A549 treated with AZD9567 at 1 μM for 4 hours (cell line): ENCODE measurements around the gene TNS2. TPM values are rescaled to one million over a fixed set of nuclear protein-coding genes. Genes with fewer than 3 reads are reported as not detected.

Experiments
- total RNA-seq: library from RNA; stranded (reverse); fragments of 200-300 nt; extraction: Qiagen RNA extraction; gene quantifications from 5 replicates; pipeline ENCODE4 v1.2.3, GENCODE V29; 2022; ENCODE audit not compliant: insufficient read depth

Gene TNS2
- total RNA-seq = 18.5 to 49.7 TPM (median 42.3 TPM) in 5 replicates

GRCh38 chr12:53049571-53050318 is at the start of gene TNS2:
Gene TNS2, plus strand, starts transcription at chr12:53050065. Its CDS starts 121 bp downstream, at chr12:53050186.

GRCh38 chr12:53005986-53006809 is 43.7 kb upstream of the TNS2 start, which contains the start of gene EIF4B:
Gene EIF4B, plus strand, starts transcription at chr12:53006456. Its CDS starts 28 bp downstream, at chr12:53006484.

GRCh38 chr12:53079226-53080117 is 29.6 kb downstream of the TNS2 start, which contains the start of gene SPRYD3:
Gene SPRYD3, minus strand, starts transcription at chr12:53079390. Its CDS starts 57 bp downstream, at chr12:53079333.

GRCh38 chr12:53097564-53098353 is 47.9 kb downstream of the TNS2 start, which contains the start of gene IGFBP6:
Gene IGFBP6, plus strand, starts transcription at chr12:53097667. Its CDS starts 51 bp downstream, at chr12:53097718.

GRCh38 chr12:53102883-53103807 is 53.3 kb downstream of the TNS2 start, which contains the start of gene SOAT2:
Gene SOAT2, plus strand, starts transcription at chr12:53103486. Its CDS starts 92 bp downstream, at chr12:53103578.

Other genes with a start within 250 kb of the TNS2 start
- 2.2 to 5.4 TPM (median 3.3 TPM) in 5 replicates for gene KRT4, start 235.9 kb upstream of the TNS2 start, total RNA-seq
- gene KRT79, start 215.8 kb upstream of the TNS2 start, total RNA-seq = 0.03 to 0.12 TPM in 2 of 5 replicates, not detected in the others
- 0.06 to 0.10 TPM (median 0.07 TPM) in 3 of 5 replicates, not detected in the others for gene KRT78, start 201.1 kb upstream of the TNS2 start, total RNA-seq
- 3,881 to 5,092 TPM (median 4,868 TPM) in 5 replicates for gene KRT8, start 145.0 kb upstream of the TNS2 start, total RNA-seq
- gene KRT18, start 100.9 kb upstream of the TNS2 start, total RNA-seq = 2,648 to 3,325 TPM (median 3,183 TPM) in 5 replicates
- gene EIF4B, start 43.6 kb upstream of the TNS2 start, total RNA-seq = 223 to 321 TPM (median 255 TPM) in 5 replicates
- 36.1 to 38.5 TPM (median 36.8 TPM) in 5 replicates for gene SPRYD3, start 29.3 kb downstream of the TNS2 start, total RNA-seq
- gene IGFBP6, start 47.6 kb downstream of the TNS2 start, total RNA-seq = 134 to 246 TPM (median 225 TPM) in 5 replicates
- 0.12 to 0.21 TPM (median 0.17 TPM) in 4 of 5 replicates, not detected in the other for gene SOAT2, start 53.4 kb downstream of the TNS2 start, total RNA-seq
- 9.3 to 16.7 TPM (median 14.9 TPM) in 5 replicates for gene ZNF740, start 130.7 kb downstream of the TNS2 start, total RNA-seq
- 3.9 to 7.6 TPM (median 6.5 TPM) in 5 replicates for gene CSAD, start 130.9 kb downstream of the TNS2 start, total RNA-seq
- gene ITGB7, start 157.2 kb downstream of the TNS2 start, total RNA-seq = 0.24 to 0.51 TPM (median 0.38 TPM) in 4 of 5 replicates, not detected in the other
- gene RARG, start 182.1 kb downstream of the TNS2 start, total RNA-seq = 18.2 to 24.2 TPM (median 21.9 TPM) in 5 replicates
- 16.5 to 20.8 TPM (median 19.4 TPM) in 5 replicates for gene ESPL1, start 218.2 kb downstream of the TNS2 start, total RNA-seq
- 462 to 512 TPM (median 505 TPM) in 5 replicates for gene PFDN5, start 245.5 kb downstream of the TNS2 start, total RNA-seq
- gene MYG1, start 249.6 kb downstream of the TNS2 start, total RNA-seq = 85.7 to 101 TPM (median 88.3 TPM) in 5 replicates